Tibial nerve (tissue), 4 donors: Measurements from ENCODE around the gene FAM118A.

Source experiments
- CTCF ChIP-seq, 5 experiments: fragments of 200-600 bp in 3 of 5; fragments of 450-650 bp in 2 of 5; sonication (generic) in 3 of 5; IDR thresholded peaks; one replicate each; pipeline ENCODE4 v1.5.1; 2016 to 2019; ENCODE audit warnings: antibody characterized with exemption in 5 of 5, mild to moderate bottlenecking in 3 of 5, moderate library complexity in 2 of 5
- EP300 ChIP-seq, 2 donors: sonication (generic); formaldehyde crosslinking; IDR thresholded peaks; one replicate each; pipeline ENCODE4 v1.6.1; 2017; ENCODE audit warnings: antibody characterized with exemption in 2 of 2, mild to moderate bottlenecking in 1 of 2
- POLR2A ChIP-seq, 2 donors: fragments of 450-650 bp; IDR thresholded peaks; one replicate each; pipeline ENCODE4 v1.6.1; 2017; ENCODE audit warnings: antibody characterized with exemption in 2 of 2, mild to moderate bottlenecking in 2 of 2, moderate library complexity in 2 of 2

- no peak for TF ChIP-seq CTCF (IDR thresholded peaks at IDR 0.05)
- TF ChIP-seq POLR2A (IDR thresholded peaks at IDR 0.05) = no peak
- no peak for TF ChIP-seq EP300 (IDR thresholded peaks at IDR 0.05)
Measured at GRCh38 chr22:45284705-45285262, 24.9 kb upstream of the FAM118A start, which contains the start of gene UPK3A.
